ENCODE measurements around the gene TCEA2. TPM values are rescaled to one million over a fixed set of nuclear protein-coding genes. Genes with fewer than 3 reads are reported as not detected.

The TCEA2 gene
- total RNA-seq, 1 donor from 2014 or later = 38.8 TPM

- H3K36me3 ChIP-seq = peaks cover 4% of the 10 kb centered on the region
- intact Hi-C loops (cut with DNase I) = no loop called here
- no peak for TF ChIP-seq CTCF (IDR thresholded peaks at IDR 0.05)
- H3K27me3 ChIP-seq (ENCODE audit: low read depth) = no peaks in the 10 kb centered on the region
- H3K4me3 ChIP-seq = no peak overlapping the region
- peaks cover 32% of the 10 kb centered on the region for H3K4me1 ChIP-seq
- H3K27ac ChIP-seq = no peak overlapping the region
- ATAC-seq (no peak), DNase-seq (no peak)
- no peaks in the 10 kb centered on the region for H3K9me3 ChIP-seq
Measured at GRCh38 chr20:64067005-64067632, 4.1 kb downstream of the TCEA2 start.

GRCh38 chr20:64067733-64068307, 4.8 kb downstream of the TCEA2 start:
- intact Hi-C loops (cut with DNase I) = no loop called here
- H3K4me3 ChIP-seq = no peak overlapping the region
- H3K27me3 ChIP-seq (ENCODE audit: low read depth) = no peaks in the 10 kb centered on the region
- H3K4me1 ChIP-seq = peaks cover 25% of the 10 kb centered on the region
- ATAC-seq (no peak), DNase-seq (no peak)
- no peaks in the 10 kb centered on the region for H3K9me3 ChIP-seq
- TF ChIP-seq CTCF (IDR thresholded peaks at IDR 0.05) = no peak
- H3K36me3 ChIP-seq = peaks cover 11% of the 10 kb centered on the region
- no peak overlapping the region for H3K27ac ChIP-seq

GRCh38 chr20:64068386-64069208, 5.6 kb downstream of the TCEA2 start:
- Histone ChIP-seq H3K27ac (no peak overlapping the region), H3K27me3 (ENCODE audit: low read depth) (no peaks in the 10 kb centered on the region), H3K4me1 (peaks cover 23% of the 10 kb centered on the region), H3K4me3 (no peak overlapping the region), H3K9me3 (no peaks in the 10 kb centered on the region), H3K36me3 (peaks cover 19% of the 10 kb centered on the region)
- no peak for TF ChIP-seq CTCF (IDR thresholded peaks at IDR 0.05)
- intact Hi-C loops (cut with DNase I) = no loop called here
- ATAC-seq = no peak
- DNase-seq = no peak

- intact Hi-C loops (cut with DNase I) = no loop called here
Measured at GRCh38 chr20:64069209-64069613, 6.2 kb downstream of the TCEA2 start.

More at GRCh38 chr20:64069209-64069613, 6.2 kb downstream of the TCEA2 start:
- Histone ChIP-seq H3K36me3 (peaks cover 25% of the 10 kb centered on the region), H3K27me3 (ENCODE audit: low read depth) (no peaks in the 10 kb centered on the region), H3K9me3 (no peaks in the 10 kb centered on the region), H3K27ac (no peak overlapping the region), H3K4me1 (peaks cover 17% of the 10 kb centered on the region), H3K4me3 (no peak overlapping the region)
- no peak for DNase-seq
- ATAC-seq = no peak
- no peak for TF ChIP-seq CTCF (IDR thresholded peaks at IDR 0.05)

All from lower lobe of right lung (tissue), 2 donors.